A673 (cell line): ENCODE measurements around the gene TMEM258.

ENCODE experiments used
- CTCF ChIP-seq: fragments of 300-800, 200-600 bp; sonication (generic); conservative IDR thresholded peaks from 2 replicates; pipeline ENCODE4 v1.5.1; 2017; ENCODE audit warnings: low read depth, mild to moderate bottlenecking, antibody characterized with exemption, low read length, moderate library complexity, mixed read lengths
- EZH2 ChIP-seq: fragments of 200-600 bp; sonication (generic); IDR thresholded peaks from 2 replicates; pipeline ENCODE4 v1.6.1; 2017; ENCODE audit warnings: borderline replicate concordance, low read depth, mild to moderate bottlenecking, mixed read lengths, antibody characterized with exemption, low read length; ENCODE audit not compliant: poor library complexity, severe bottlenecking

- TF ChIP-seq EZH2 = no peak
- peak; percentile 99 for TF ChIP-seq CTCF
Observed at GRCh38 chr11:61747192-61747966, 45.0 kb downstream of the TMEM258 start.
